ENCODE measurements around the gene RASSF6.
"Not testable (repeated sequence)": the region's sequence is repeated elsewhere in the genome, so short reads cannot be mapped to it uniquely, and the experiment has no call there.

The RASSF6 gene

GRCh38 chr4:73620115-73620792 is at the start of gene RASSF6:
Gene RASSF6 (minus strand): TSS chr4:73620436. CDS start chr4:73611795, 8,641 bp downstream.
- DNase-seq = peak; percentile 54

GRCh38 chr4:73669410-73670183 is 49.4 kb upstream of the RASSF6 start:
- no peak for DNase-seq

GRCh38 chr4:73668782-73669201 is 48.6 kb upstream of the RASSF6 start:
- DNase-seq = no peak

GRCh38 chr4:73665924-73666323 is 45.7 kb upstream of the RASSF6 start:
- DNase-seq = not testable (repeated sequence)

- DNase-seq = no peak
Measured at GRCh38 chr4:73664470-73664869, 44.2 kb upstream of the RASSF6 start.

GRCh38 chr4:73663576-73663975 is 43.3 kb upstream of the RASSF6 start:
- no peak for DNase-seq

GRCh38 chr4:73662709-73663546 is 42.7 kb upstream of the RASSF6 start:
- no peak for DNase-seq

- DNase-seq = no peak
Measured at GRCh38 chr4:73661646-73662119, 41.4 kb upstream of the RASSF6 start.

- DNase-seq = no peak
Measured at GRCh38 chr4:73660808-73661207, 40.6 kb upstream of the RASSF6 start.

- DNase-seq = no peak
Measured at GRCh38 chr4:73653695-73654106, 33.5 kb upstream of the RASSF6 start.

GRCh38 chr4:73650250-73650649 is 30.0 kb upstream of the RASSF6 start:
- DNase-seq = no peak

- no peak for DNase-seq
Measured at GRCh38 chr4:73648478-73648877, 28.2 kb upstream of the RASSF6 start.

GRCh38 chr4:73646117-73646516 is 25.9 kb upstream of the RASSF6 start:
- DNase-seq = no peak

GRCh38 chr4:73631565-73632226 is 11.5 kb upstream of the RASSF6 start:
- DNase-seq = no peak

- not testable (repeated sequence) for DNase-seq
Measured at GRCh38 chr4:73628834-73629233, 8.6 kb upstream of the RASSF6 start.

GRCh38 chr4:73621357-73621756 is 1.1 kb upstream of the RASSF6 start:
- DNase-seq = no peak

GRCh38 chr4:73619346-73619745 is 890 bp downstream of the RASSF6 start:
- no peak for DNase-seq

GRCh38 chr4:73617256-73617655 is 3.0 kb downstream of the RASSF6 start:
- DNase-seq = no peak

- no peak for DNase-seq
Measured at GRCh38 chr4:73615613-73616012, 4.6 kb downstream of the RASSF6 start.

GRCh38 chr4:73614311-73614867 is 5.8 kb downstream of the RASSF6 start:
- no peak for DNase-seq

GRCh38 chr4:73613130-73613529 is 7.1 kb downstream of the RASSF6 start:
- DNase-seq = no peak

- DNase-seq = no peak
Measured at GRCh38 chr4:73612032-73612431, 8.2 kb downstream of the RASSF6 start.
